PC-9 (cell line): ENCODE measurements around the gene GNA15. TPM values are rescaled to one million over a fixed set of nuclear protein-coding genes. Genes with fewer than 3 reads are reported as not detected.

Source experiments
- BruUV-seq: library from RNA; stranded (reverse); fragments of 400-500 nt; replicated peaks from 2 replicates; lab custom pipeline; 2021; lab: Mats Ljungman, UMichigan
- CTCF ChIA-PET: fragments of 300-600 bp; sonication (Branson Sonifier 250); formaldehyde crosslinking; loops from one replicate; lab custom pipeline; 2022; ENCODE audit warnings: antibody characterized with exemption; lab: Charles Lee
- POLR2A ChIA-PET: fragments of 300-600 bp; sonication (Branson Sonifier 250); formaldehyde crosslinking; loops from one replicate; lab custom pipeline; 2022; ENCODE audit warnings: antibody characterized with exemption; ENCODE audit not compliant: unreplicated experiment; lab: Charles Lee
- DNase-seq, 2 experiments: peaks; one replicate each; pipeline versions ENCODE4 v3.0.0 to v3.0.0-alpha.2; 2015 to 2022; ENCODE audit warnings: mixed read lengths in 1 of 2
- H2AFZ ChIP-seq: fragments of 200-600 bp; sonication (generic); 2 replicates; pipeline ENCODE4 v1.8.1; 2017; ENCODE audit warnings: antibody characterized with exemption
- H3F3A ChIP-seq: fragments of 200-600 bp; sonication (generic); 2 replicates; pipeline ENCODE4 v1.8.1; 2017; ENCODE audit warnings: antibody characterized with exemption, mild to moderate bottlenecking, low read depth; ENCODE audit not compliant: insufficient read depth
- H3K27ac ChIP-seq: fragments of 200-600 bp; sonication (generic); 2 replicates; pipeline ENCODE4 v1.6.1; 2016; ENCODE audit warnings: mixed run types
- H3K27me3 ChIP-seq: fragments of 200-600 bp; sonication (generic); 2 replicates; pipeline ENCODE4 v1.6.1; 2016; ENCODE audit warnings: low read depth, mixed run types; ENCODE audit not compliant: insufficient read depth
- H3K36me3 ChIP-seq: fragments of 200-600 bp; sonication (generic); 2 replicates; pipeline ENCODE4 v1.6.1; 2016; ENCODE audit warnings: low read depth, mixed run types
- H3K4me1 ChIP-seq: fragments of 200-600 bp; sonication (generic); replicated peaks from 2 replicates; pipeline ENCODE4 v1.6.1; 2016; ENCODE audit warnings: mixed run types; ENCODE audit not compliant: insufficient read depth
- H3K4me2 ChIP-seq: fragments of 200-600 bp; sonication (generic); 2 replicates; pipeline ENCODE4 v1.6.1; 2017; ENCODE audit warnings: mixed run types
- H3K4me3 ChIP-seq: fragments of 200-600 bp; sonication (generic); 2 replicates; pipeline ENCODE4 v1.6.1; 2016; ENCODE audit warnings: mixed run types
- H3K79me2 ChIP-seq: fragments of 200-600 bp; sonication (generic); 2 replicates; pipeline ENCODE4 v1.6.1; 2017; ENCODE audit warnings: low read depth, mixed run types
- H3K9me2 ChIP-seq: fragments of 200-600 bp; sonication (generic); 2 replicates; pipeline ENCODE4 v1.8.1; 2017; ENCODE audit warnings: mild to moderate bottlenecking; ENCODE audit not compliant: insufficient read depth
- H3K9me3 ChIP-seq: fragments of 200-600 bp; sonication (generic); 2 replicates; pipeline ENCODE4 v1.8.1; 2016; ENCODE audit warnings: low read depth; ENCODE audit not compliant: insufficient read depth
- H4K20me1 ChIP-seq: fragments of 200-600 bp; sonication (generic); 2 replicates; pipeline ENCODE4 v1.8.1; 2017; ENCODE audit not compliant: insufficient read depth
- CTCF ChIP-seq: fragments of 200-600 bp; sonication (generic); conservative IDR thresholded peaks from 2 replicates; pipeline ENCODE4 v1.6.1; 2017; ENCODE audit warnings: mixed run types, antibody characterized with exemption, mild to moderate bottlenecking, moderate library complexity
- EZH2 ChIP-seq: fragments of 200-600 bp; sonication (generic); IDR thresholded peaks from 2 replicates; pipeline ENCODE4 v1.8.0; 2017; ENCODE audit warnings: antibody characterized with exemption, low read depth
- intact Hi-C: fragments of 100-400 bp; cut with micrococcal nuclease; formaldehyde crosslinking; loops from one replicate; pipeline ENCODE4 v1.10.0; 2022; ENCODE audit not compliant: unreplicated experiment
- total RNA-seq: library from RNA; stranded (reverse); gene quantifications from 2 replicates; pipeline ENCODE4 v1.2.3, GENCODE V29; 2021

GNA15 gene
- total RNA-seq, 1 experiment from 2014 or later: 14.2 TPM

- ChIA-PET POLR2A (interaction anchor here (0.6 kb wide), 1 partner anchor 212 kb away, joined by 3 read pairs; no protein-coding TSS in a partner anchor), CTCF (no interaction called here)
- no peaks in the 10 kb centered on the region for H3K36me3 ChIP-seq
- no peak overlapping the region for H3K4me3 ChIP-seq
- H3K27me3 ChIP-seq: no peaks in the 10 kb centered on the region
- no peaks in the 10 kb centered on the region for H3F3A ChIP-seq
- BruUV-seq: no TSS peak
- TF ChIP-seq EZH2 (no peak), CTCF (no peak)
- H3K9me3 ChIP-seq: no peaks in the 10 kb centered on the region
- intact Hi-C loops: no loop called here
- no peak overlapping the region for H3K27ac ChIP-seq
- H3K4me2 ChIP-seq: no peak overlapping the region
- no peaks in the 10 kb centered on the region for H3K4me1 ChIP-seq
- no peaks in the 10 kb centered on the region for H3K79me2 ChIP-seq
- no peaks in the 10 kb centered on the region for H4K20me1 ChIP-seq
- no peak overlapping the region for H2AFZ ChIP-seq
- H3K9me2 ChIP-seq: no peaks in the 10 kb centered on the region
- DNase-seq: no peak
These were observed 71.8 kb downstream of the GNA15 start for GRCh38 chr19:3207461-3208242.

- no peak for DNase-seq
- no peak overlapping the region for H3K4me3 ChIP-seq
- no peaks in the 10 kb centered on the region for H3K9me3 ChIP-seq
- no peak overlapping the region for H3K27ac ChIP-seq
- no peak overlapping the region for H2AFZ ChIP-seq
- no peaks in the 10 kb centered on the region for H3K4me1 ChIP-seq
- no peak overlapping the region for H3K4me2 ChIP-seq
- BruUV-seq: no TSS peak
- H3K9me2 ChIP-seq: no peaks in the 10 kb centered on the region
- no peaks in the 10 kb centered on the region for H3F3A ChIP-seq
- H3K27me3 ChIP-seq: no peaks in the 10 kb centered on the region
- no peaks in the 10 kb centered on the region for H4K20me1 ChIP-seq
- TF ChIP-seq CTCF: no peak
- ChIA-PET CTCF (no interaction called here), POLR2A (no interaction called here)
- intact Hi-C loops: no loop called here
- H3K36me3 ChIP-seq: no peaks in the 10 kb centered on the region
- H3K79me2 ChIP-seq: no peaks in the 10 kb centered on the region
These were observed 72.7 kb downstream of the GNA15 start for GRCh38 chr19:3208317-3209207.

- intact Hi-C loops: no loop called here
- POLR2A ChIA-PET: no interaction called here
- TF ChIP-seq EZH2 (no peak), CTCF (peak; percentile 54)
These were observed 74.6 kb downstream of the GNA15 start for GRCh38 chr19:3210347-3211017.

More at GRCh38 chr19:3210347-3211017, 74.6 kb downstream of the GNA15 start:
- no peaks in the 10 kb centered on the region for H3K9me3 ChIP-seq
- BruUV-seq: no TSS peak
- H3K27me3 ChIP-seq: no peaks in the 10 kb centered on the region
- no peak overlapping the region for H2AFZ ChIP-seq
- CTCF ChIA-PET: interaction anchor here (0.6 kb wide), 1 partner anchor 12 kb away, joined by 6 read pairs; no protein-coding TSS in a partner anchor
- H4K20me1 ChIP-seq: no peaks in the 10 kb centered on the region
- no peaks in the 10 kb centered on the region for H3K9me2 ChIP-seq
- no peaks in the 10 kb centered on the region for H3K79me2 ChIP-seq
- no peaks in the 10 kb centered on the region for H3K4me1 ChIP-seq
- H3F3A ChIP-seq: no peaks in the 10 kb centered on the region
- H3K27ac ChIP-seq: no peak overlapping the region
- no peak overlapping the region for H3K4me3 ChIP-seq
- no peaks in the 10 kb centered on the region for H3K36me3 ChIP-seq
- no peak overlapping the region for H3K4me2 ChIP-seq
- peak in 1 of 2 experiments; percentile 34 for DNase-seq
